ENCODE data around the gene RPL29.

RPL29 gene

GRCh38 chr3:51974277-51974962 lies 21.3 kb downstream of the RPL29 start:
- DNase-seq (ENCODE audit: low read depth), result no peak
- H3K4me3 ChIP-seq (ENCODE audit: low read depth, low read length), result peak overlapping the region; percentile 86

GRCh38 chr3:51971350-51971749 lies 24.3 kb downstream of the RPL29 start:
- TF ChIP-seq, protein P1, sequence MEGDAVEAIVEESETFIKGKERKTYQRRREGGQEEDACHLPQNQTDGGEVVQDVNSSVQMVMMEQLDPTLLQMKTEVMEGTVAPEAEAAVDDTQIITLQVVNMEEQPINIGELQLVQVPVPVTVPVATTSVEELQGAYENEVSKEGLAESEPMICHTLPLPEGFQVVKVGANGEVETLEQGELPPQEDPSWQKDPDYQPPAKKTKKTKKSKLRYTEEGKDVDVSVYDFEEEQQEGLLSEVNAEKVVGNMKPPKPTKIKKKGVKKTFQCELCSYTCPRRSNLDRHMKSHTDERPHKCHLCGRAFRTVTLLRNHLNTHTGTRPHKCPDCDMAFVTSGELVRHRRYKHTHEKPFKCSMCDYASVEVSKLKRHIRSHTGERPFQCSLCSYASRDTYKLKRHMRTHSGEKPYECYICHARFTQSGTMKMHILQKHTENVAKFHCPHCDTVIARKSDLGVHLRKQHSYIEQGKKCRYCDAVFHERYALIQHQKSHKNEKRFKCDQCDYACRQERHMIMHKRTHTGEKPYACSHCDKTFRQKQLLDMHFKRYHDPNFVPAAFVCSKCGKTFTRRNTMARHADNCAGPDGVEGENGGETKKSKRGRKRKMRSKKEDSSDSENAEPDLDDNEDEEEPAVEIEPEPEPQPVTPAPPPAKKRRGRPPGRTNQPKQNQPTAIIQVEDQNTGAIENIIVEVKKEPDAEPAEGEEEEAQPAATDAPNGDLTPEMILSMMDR (conservative IDR thresholded peaks at IDR 0.05; ENCODE audit: low read depth, low read length), result no peak
- no peak for DNase-seq (ENCODE audit: low read depth)
- no peak overlapping the region for H3K4me3 ChIP-seq (ENCODE audit: low read depth, low read length)

More at GRCh38 chr3:51974277-51974962, 21.3 kb downstream of the RPL29 start:
- TF ChIP-seq, protein P1 (conservative IDR thresholded peaks at IDR 0.05; ENCODE audit: low read depth, low read length), result no peak

DNA sequence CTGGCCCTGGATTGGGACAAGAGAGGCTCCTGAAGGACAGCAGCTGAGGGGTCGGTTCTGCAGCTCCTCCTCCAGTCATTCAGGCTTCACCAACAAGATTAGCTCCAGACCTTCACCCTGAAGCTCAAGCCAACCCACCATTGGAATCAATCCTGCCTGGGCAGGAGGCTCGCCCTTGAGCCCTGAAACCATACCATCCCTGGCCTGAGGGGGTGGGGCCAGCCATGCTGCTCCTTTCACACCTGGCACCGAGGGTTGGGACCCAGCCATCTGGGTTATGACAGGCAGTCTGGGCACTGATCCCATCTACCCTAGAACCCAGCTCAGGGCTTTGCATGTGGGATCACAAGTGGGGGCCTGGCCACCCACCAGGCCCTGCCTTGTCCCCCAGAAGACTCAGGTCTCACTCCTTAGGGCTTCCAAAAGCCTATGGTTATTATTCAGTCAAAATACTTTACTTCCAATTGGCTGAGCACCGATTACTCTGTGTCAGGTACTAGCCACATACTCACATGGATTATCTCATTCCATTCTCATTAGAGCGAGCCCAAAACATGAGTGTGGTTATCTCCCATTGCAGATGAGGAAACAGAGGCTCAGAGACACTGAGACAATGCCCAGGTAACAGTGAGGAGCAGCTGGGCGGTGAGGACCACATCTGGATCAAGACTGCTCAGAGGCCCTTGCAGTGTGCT lies 24.9 kb downstream of the RPL29 start:
- no peak overlapping the region for H3K4me3 ChIP-seq (ENCODE audit: low read depth, low read length)
- TF ChIP-seq, protein P1 (conservative IDR thresholded peaks at IDR 0.05; ENCODE audit: low read depth, low read length), result no peak
- no peak for DNase-seq (ENCODE audit: low read depth)

GRCh38 chr3:51969841-51970240 lies 25.9 kb downstream of the RPL29 start:
- no peak overlapping the region for H3K4me3 ChIP-seq (ENCODE audit: low read depth, low read length)
- TF ChIP-seq, protein P1 (conservative IDR thresholded peaks at IDR 0.05; ENCODE audit: low read depth, low read length), result no peak

GRCh38 chr3:51968883-51969678 lies 26.6 kb downstream of the RPL29 start:
- no peak for DNase-seq (ENCODE audit: low read depth)
- no peak overlapping the region for H3K4me3 ChIP-seq (ENCODE audit: low read depth, low read length)
- TF ChIP-seq, protein P1 (conservative IDR thresholded peaks at IDR 0.05; ENCODE audit: low read depth, low read length), result no peak

More at GRCh38 chr3:51969841-51970240, 25.9 kb downstream of the RPL29 start:
- no peak for DNase-seq (ENCODE audit: low read depth)

DNA sequence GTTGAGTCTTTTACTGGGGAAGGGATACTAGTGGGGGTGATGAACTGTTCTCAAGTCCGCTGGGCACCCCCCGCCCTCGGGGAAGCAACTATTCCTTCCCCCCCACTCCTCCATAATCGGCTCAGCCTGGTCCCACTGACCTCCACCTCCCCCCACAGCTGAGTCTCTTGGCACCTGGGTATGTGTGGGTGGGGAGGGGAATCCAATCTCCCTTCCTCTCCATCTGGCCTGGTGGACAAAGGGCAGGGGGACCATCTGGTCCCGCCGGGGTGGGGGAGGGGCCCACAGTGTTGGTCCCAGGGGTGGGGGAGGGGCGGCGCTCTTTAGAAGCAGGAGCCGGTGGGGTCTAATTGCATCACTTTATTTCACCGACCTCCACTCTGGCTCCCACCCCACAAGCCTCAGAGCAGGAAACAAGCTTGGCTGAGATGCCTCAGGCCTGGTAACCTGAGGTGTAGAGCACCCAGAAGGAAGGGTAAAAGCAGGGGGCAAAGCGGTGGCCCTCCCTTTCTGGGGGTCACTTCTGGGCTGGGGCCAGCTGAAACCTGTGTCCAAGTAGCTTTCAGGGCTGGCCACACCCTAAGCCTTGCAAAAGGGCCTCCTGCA lies 27.4 kb downstream of the RPL29 start:
- DNase-seq (ENCODE audit: low read depth), result no peak
- peak overlapping the region; percentile 66 for H3K4me3 ChIP-seq (ENCODE audit: low read depth, low read length)
- TF ChIP-seq, protein P1 (conservative IDR thresholded peaks at IDR 0.05; ENCODE audit: low read depth, low read length), result no peak
